HepG2 (cell line): ENCODE results near the gene CCDC88B.

ENCODE experiments used
- ARID2 ChIP-seq: sonication (generic); formaldehyde crosslinking; IDR thresholded peaks from 2 replicates; pipeline ENCODE4 v1.8.1; 2022; ENCODE audit warnings: mild to moderate bottlenecking, missing genetic modification reagents, borderline replicate concordance
- DNMT1 ChIP-seq: sonication (generic); formaldehyde crosslinking; IDR thresholded peaks from 2 replicates; pipeline ENCODE4 v1.5.1; 2020; ENCODE audit warnings: mild to moderate bottlenecking, missing genetic modification reagents
- HDAC2 ChIP-seq: sonication (generic); formaldehyde crosslinking; IDR thresholded peaks from 2 replicates; pipeline ENCODE4 v1.4.0; 2020; ENCODE audit warnings: missing genetic modification reagents
- RFX1 ChIP-seq: fragments of 450-650 bp; IDR thresholded peaks from 2 replicates; pipeline ENCODE4 v1.6.1; 2017
- SCMH1 ChIP-seq: sonication (generic); formaldehyde crosslinking; IDR thresholded peaks from 2 replicates; pipeline ENCODE4 v1.9.0; 2021; ENCODE audit warnings: missing genetic modification reagents, mild to moderate bottlenecking, borderline replicate concordance
- YY1 ChIP-seq: IDR thresholded peaks from 2 replicates; pipeline ENCODE4 v1.6.1; 2011; ENCODE audit warnings: low read length, low read depth, moderate library complexity, mild to moderate bottlenecking; ENCODE audit not compliant: insufficient read depth, insufficient replicate concordance
- ZFP62 ChIP-seq: sonication (generic); formaldehyde crosslinking; IDR thresholded peaks from 2 replicates; pipeline ENCODE4 v1.4.0; 2020; ENCODE audit warnings: missing genetic modification reagents
- ZMYM4 ChIP-seq: sonication (generic); formaldehyde crosslinking; IDR thresholded peaks from 2 replicates; pipeline ENCODE4 v1.8.1; 2023; ENCODE audit warnings: mild to moderate bottlenecking, missing genetic modification reagents
- ZNF746 ChIP-seq: sonication (generic); formaldehyde crosslinking; IDR thresholded peaks from 2 replicates; pipeline ENCODE4 v1.8.0; 2022; ENCODE audit warnings: mild to moderate bottlenecking, missing genetic modification reagents
- TF ChIP-seq, protein P1 (sequence below): sonication (generic); formaldehyde crosslinking; IDR thresholded peaks from 2 replicates; pipeline ENCODE4 v1.5.0; 2020; ENCODE audit warnings: mild to moderate bottlenecking, missing genetic modification reagents, moderate library complexity
- TF ChIP-seq, protein P2 (sequence below), 2 experiments: sonication (generic) in 1 of 2; formaldehyde crosslinking in 1 of 2; IDR thresholded peaks; 2 replicates each; pipeline versions ENCODE4 v1.5.1 to v1.6.1; 2011 to 2020; ENCODE audit warnings: borderline replicate concordance in 1 of 2, low read depth in 1 of 2, low read length in 1 of 2, mild to moderate bottlenecking in 1 of 2, missing genetic modification reagents in 1 of 2, moderate library complexity in 1 of 2
- TF ChIP-seq, protein P3 (sequence below): sonication (generic); formaldehyde crosslinking; IDR thresholded peaks from one replicate; pipeline ENCODE4 v1.5.1; 2020; ENCODE audit warnings: mild to moderate bottlenecking, missing genetic modification reagents; ENCODE audit errors: not compliant biosample characterization

GRCh38 chr11:64298966-64299846 lies 40.8 kb upstream of the CCDC88B start:
- TF ChIP-seq, protein P1, sequence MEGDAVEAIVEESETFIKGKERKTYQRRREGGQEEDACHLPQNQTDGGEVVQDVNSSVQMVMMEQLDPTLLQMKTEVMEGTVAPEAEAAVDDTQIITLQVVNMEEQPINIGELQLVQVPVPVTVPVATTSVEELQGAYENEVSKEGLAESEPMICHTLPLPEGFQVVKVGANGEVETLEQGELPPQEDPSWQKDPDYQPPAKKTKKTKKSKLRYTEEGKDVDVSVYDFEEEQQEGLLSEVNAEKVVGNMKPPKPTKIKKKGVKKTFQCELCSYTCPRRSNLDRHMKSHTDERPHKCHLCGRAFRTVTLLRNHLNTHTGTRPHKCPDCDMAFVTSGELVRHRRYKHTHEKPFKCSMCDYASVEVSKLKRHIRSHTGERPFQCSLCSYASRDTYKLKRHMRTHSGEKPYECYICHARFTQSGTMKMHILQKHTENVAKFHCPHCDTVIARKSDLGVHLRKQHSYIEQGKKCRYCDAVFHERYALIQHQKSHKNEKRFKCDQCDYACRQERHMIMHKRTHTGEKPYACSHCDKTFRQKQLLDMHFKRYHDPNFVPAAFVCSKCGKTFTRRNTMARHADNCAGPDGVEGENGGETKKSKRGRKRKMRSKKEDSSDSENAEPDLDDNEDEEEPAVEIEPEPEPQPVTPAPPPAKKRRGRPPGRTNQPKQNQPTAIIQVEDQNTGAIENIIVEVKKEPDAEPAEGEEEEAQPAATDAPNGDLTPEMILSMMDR (CRISPR knock-in tag) = no peak
- TF ChIP-seq ZMYM4 = no peak
- TF ChIP-seq, protein P2, sequence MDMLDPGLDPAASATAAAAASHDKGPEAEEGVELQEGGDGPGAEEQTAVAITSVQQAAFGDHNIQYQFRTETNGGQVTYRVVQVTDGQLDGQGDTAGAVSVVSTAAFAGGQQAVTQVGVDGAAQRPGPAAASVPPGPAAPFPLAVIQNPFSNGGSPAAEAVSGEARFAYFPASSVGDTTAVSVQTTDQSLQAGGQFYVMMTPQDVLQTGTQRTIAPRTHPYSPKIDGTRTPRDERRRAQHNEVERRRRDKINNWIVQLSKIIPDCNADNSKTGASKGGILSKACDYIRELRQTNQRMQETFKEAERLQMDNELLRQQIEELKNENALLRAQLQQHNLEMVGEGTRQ (IDR thresholded peaks at IDR 0.05; ENCODE audit: low read depth, low read length) = no peak
- TF ChIP-seq, protein P2 (CRISPR knock-in tag; IDR thresholded peaks at IDR 0.05; ENCODE audit: borderline replicate concordance) = no peak
- no peak for TF ChIP-seq HDAC2
- no peak for TF ChIP-seq YY1
- TF ChIP-seq ARID2 (CRISPR knock-in tag) = no peak
- TF ChIP-seq RFX1 = no peak
- TF ChIP-seq ZNF746 (CRISPR knock-in tag) = no peak
- TF ChIP-seq DNMT1 = no peak
- TF ChIP-seq ZFP62 (CRISPR knock-in tag) = no peak
- no peak for TF ChIP-seq SCMH1 (CRISPR knock-in tag)
- TF ChIP-seq, protein P3, sequence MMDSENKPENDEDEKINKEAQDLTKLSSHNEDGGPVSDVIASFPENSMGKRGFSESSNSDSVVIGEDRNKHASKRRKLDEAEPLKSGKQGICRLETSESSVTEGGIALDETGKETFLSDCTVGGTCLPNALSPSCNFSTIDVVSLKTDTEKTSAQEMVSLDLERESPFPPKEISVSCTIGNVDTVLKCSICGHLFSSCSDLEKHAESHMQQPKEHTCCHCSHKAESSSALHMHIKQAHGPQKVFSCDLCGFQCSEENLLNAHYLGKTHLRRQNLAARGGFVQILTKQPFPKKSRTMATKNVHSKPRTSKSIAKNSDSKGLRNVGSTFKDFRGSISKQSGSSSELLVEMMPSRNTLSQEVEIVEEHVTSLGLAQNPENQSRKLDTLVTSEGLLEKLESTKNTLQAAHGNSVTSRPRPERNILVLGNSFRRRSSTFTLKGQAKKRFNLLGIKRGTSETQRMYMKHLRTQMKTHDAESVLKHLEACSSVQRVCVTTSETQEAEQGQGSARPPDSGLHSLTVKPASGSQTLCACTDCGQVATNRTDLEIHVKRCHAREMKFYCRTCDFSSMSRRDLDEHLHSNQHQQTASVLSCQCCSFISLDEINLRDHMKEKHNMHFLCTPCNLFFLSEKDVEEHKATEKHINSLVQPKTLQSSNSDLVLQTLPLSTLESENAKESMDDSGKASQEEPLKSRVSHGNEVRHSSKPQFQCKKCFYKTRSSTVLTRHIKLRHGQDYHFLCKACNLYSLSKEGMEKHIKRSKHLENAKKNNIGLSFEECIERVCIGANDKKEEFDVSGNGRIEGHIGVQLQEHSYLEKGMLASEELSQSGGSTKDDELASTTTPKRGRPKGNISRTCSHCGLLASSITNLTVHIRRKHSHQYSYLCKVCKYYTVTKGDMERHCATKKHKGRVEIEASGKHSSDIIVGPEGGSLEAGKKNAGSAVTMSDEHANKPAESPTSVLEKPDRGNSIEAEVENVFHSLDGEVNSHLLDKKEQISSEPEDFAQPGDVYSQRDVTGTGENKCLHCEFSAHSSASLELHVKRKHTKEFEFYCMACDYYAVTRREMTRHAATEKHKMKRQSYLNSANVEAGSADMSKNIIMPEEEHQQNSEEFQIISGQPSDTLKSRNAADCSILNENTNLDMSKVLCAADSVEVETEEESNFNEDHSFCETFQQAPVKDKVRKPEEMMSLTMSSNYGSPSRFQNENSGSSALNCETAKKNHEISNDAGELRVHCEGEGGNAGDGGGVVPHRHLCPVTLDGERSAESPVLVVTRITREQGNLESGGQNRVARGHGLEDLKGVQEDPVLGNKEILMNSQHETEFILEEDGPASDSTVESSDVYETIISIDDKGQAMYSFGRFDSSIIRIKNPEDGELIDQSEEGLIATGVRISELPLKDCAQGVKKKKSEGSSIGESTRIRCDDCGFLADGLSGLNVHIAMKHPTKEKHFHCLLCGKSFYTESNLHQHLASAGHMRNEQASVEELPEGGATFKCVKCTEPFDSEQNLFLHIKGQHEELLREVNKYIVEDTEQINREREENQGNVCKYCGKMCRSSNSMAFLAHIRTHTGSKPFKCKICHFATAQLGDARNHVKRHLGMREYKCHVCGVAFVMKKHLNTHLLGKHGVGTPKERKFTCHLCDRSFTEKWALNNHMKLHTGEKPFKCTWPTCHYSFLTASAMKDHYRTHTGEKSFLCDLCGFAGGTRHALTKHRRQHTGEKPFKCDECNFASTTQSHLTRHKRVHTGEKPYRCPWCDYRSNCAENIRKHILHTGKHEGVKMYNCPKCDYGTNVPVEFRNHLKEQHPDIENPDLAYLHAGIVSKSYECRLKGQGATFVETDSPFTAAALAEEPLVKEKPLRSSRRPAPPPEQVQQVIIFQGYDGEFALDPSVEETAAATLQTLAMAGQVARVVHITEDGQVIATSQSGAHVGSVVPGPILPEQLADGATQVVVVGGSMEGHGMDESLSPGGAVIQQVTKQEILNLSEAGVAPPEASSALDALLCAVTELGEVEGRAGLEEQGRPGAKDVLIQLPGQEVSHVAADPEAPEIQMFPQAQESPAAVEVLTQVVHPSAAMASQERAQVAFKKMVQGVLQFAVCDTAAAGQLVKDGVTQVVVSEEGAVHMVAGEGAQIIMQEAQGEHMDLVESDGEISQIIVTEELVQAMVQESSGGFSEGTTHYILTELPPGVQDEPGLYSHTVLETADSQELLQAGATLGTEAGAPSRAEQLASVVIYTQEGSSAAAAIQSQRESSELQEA (CRISPR knock-in tag) = no peak
